H1 (cell line): Measurements from ENCODE around the gene SYCE3. TPM values are rescaled to one million over a fixed set of nuclear protein-coding genes. Genes with fewer than 3 reads are reported as not detected.

ENCODE experiments used
- CTCF ChIA-PET: fragments of 300-600 bp; sonication (Branson Sonifier 250); formaldehyde crosslinking; loops from one replicate; lab custom pipeline; 2021; ENCODE audit not compliant: partially characterized antibody; lab: Charles Lee
- POLR2A ChIA-PET: fragments of 300-600 bp; sonication (Branson Sonifier 250); formaldehyde crosslinking; loops from one replicate; lab custom pipeline; 2021; ENCODE audit warnings: inconsistent platforms; ENCODE audit not compliant: partially characterized antibody; lab: Charles Lee
- DNase-seq, 2 experiments: peaks; one replicate each; pipeline versions ENCODE4 v3.0.0 to v3.0.0-alpha.2; 2010 to 2022; ENCODE audit warnings: low spot score in 2 of 2, low read depth in 1 of 2, mixed read lengths in 1 of 2
- FAIRE-seq: peaks from 2 replicates; lab custom pipeline; 2011; peaks lifted over from hg19 to GRCh38; lab: Jason Lieb, UNC
- H2AFZ ChIP-seq: 2 replicates; pipeline ENCODE4 v1.8.1; 2012; ENCODE audit warnings: low read length, inconsistent platforms
- H2AK5ac ChIP-seq: 2 replicates; pipeline ENCODE4 v1.6.1; 2013; ENCODE audit warnings: low read depth, low read length
- H2BK120ac ChIP-seq: replicated peaks from 2 replicates; pipeline ENCODE3; 2013; ENCODE audit warnings: low read depth, low read length, inconsistent platforms
- H2BK12ac ChIP-seq: 2 replicates; pipeline ENCODE4 v1.6.1; 2013; ENCODE audit warnings: low read depth, low read length
- H2BK15ac ChIP-seq: 2 replicates; pipeline ENCODE4 v1.6.1; 2013; ENCODE audit warnings: low read length
- H2BK20ac ChIP-seq: 2 replicates; pipeline ENCODE4 v1.6.1; 2013; ENCODE audit warnings: low read length
- H2BK5ac ChIP-seq: 2 replicates; pipeline ENCODE4 v1.6.1; 2013; ENCODE audit warnings: low read depth, low read length
- H3K14ac ChIP-seq: 2 replicates; pipeline ENCODE4 v1.6.1; 2013; ENCODE audit warnings: inconsistent platforms; ENCODE audit not compliant: insufficient read length
- H3K18ac ChIP-seq: 2 replicates; pipeline ENCODE4 v1.6.1; 2013; ENCODE audit warnings: low read length; ENCODE audit errors: extremely low read depth
- H3K23ac ChIP-seq: 2 replicates; pipeline ENCODE4 v1.6.1; 2013; ENCODE audit warnings: inconsistent platforms; ENCODE audit not compliant: insufficient read length
- H3K23me2 ChIP-seq: 2 replicates; pipeline ENCODE4 v1.6.1; 2013; ENCODE audit warnings: low read depth, low read length
- H3K27ac ChIP-seq: 2 replicates; pipeline ENCODE4 v1.6.1; 2011; ENCODE audit warnings: low read depth, low read length, inconsistent platforms
- H3K27me3 ChIP-seq, 4 experiments: replicated peaks in 1 of 4; 1 replicate in 1 of 4; 2 replicates in 3 of 4; pipeline versions ENCODE4 v1.6.1 to v1.8.1; 2011 to 2013; ENCODE audit warnings: low read length in 3 of 4, mild to moderate bottlenecking in 3 of 4, inconsistent platforms in 2 of 4, mixed read lengths in 2 of 4, moderate library complexity in 1 of 4; ENCODE audit not compliant: control insufficient read depth in 3 of 4, insufficient read depth in 3 of 4; ENCODE audit errors: extremely low read depth in 1 of 4
- H3K36me3 ChIP-seq, 4 experiments: 2 replicates each; pipeline versions ENCODE4 v1.6.1 to v1.8.1; 2011 to 2013; ENCODE audit warnings: mild to moderate bottlenecking in 4 of 4, low read length in 3 of 4, moderate library complexity in 2 of 4, control low read depth in 1 of 4, inconsistent platforms in 1 of 4; ENCODE audit not compliant: insufficient read depth in 4 of 4, control insufficient read depth in 2 of 4
- H3K4ac ChIP-seq: replicated peaks from 2 replicates; pipeline ENCODE3; 2013; ENCODE audit warnings: low read length, low read depth, mixed read lengths, inconsistent platforms; ENCODE audit not compliant: insufficient read length
- H3K4me1 ChIP-seq, 4 experiments: replicated peaks in 1 of 4; 1 replicate in 1 of 4; 2 replicates in 3 of 4; pipeline versions ENCODE4 v1.6.1 to v1.8.1; 2011 to 2013; ENCODE audit warnings: low read length in 3 of 4, inconsistent platforms in 2 of 4, mixed read lengths in 1 of 4; ENCODE audit not compliant: insufficient read depth in 4 of 4, control insufficient read depth in 3 of 4
- H3K4me2 ChIP-seq, 2 experiments: 2 replicates each; pipeline versions ENCODE4 v1.6.1 to v1.8.1; 2011 to 2013; ENCODE audit warnings: low read depth in 2 of 2, low read length in 2 of 2, control low read depth in 1 of 2, inconsistent platforms in 1 of 2, mild to moderate bottlenecking in 1 of 2; ENCODE audit not compliant: insufficient read depth in 1 of 2
- H3K4me3 ChIP-seq, 4 experiments: fragments of 200-600, 300-600 bp in 1 of 4; sonication (generic), shearing (Covaris generic), sonication (Bioruptor Twin) in 1 of 4; 2 replicates each; pipeline versions ENCODE4 v1.5.1 to v1.8.1; 2011 to 2016; ENCODE audit warnings: low read length in 4 of 4, low read depth in 3 of 4, control low read depth in 2 of 4, inconsistent platforms in 2 of 4, mild to moderate bottlenecking in 2 of 4, mixed read lengths in 1 of 4, moderate library complexity in 1 of 4; ENCODE audit not compliant: insufficient read depth in 2 of 4; ENCODE audit errors: extremely low read depth in 1 of 4
- H3K56ac ChIP-seq: replicated peaks from 2 replicates; pipeline ENCODE3; 2013; ENCODE audit warnings: low read depth, mild to moderate bottlenecking, mixed read lengths, low read length, inconsistent platforms; ENCODE audit not compliant: insufficient read length
- H3K79me1 ChIP-seq: 2 replicates; pipeline ENCODE4 v1.6.1; 2013; ENCODE audit warnings: low read depth, low read length, control low read depth
- H3K79me2 ChIP-seq, 2 experiments: 2 replicates each; pipeline versions ENCODE4 v1.6.1 to v1.8.1; 2012 to 2013; ENCODE audit warnings: low read length in 2 of 2, mild to moderate bottlenecking in 2 of 2, inconsistent platforms in 1 of 2; ENCODE audit not compliant: insufficient read depth in 2 of 2, control insufficient read depth in 1 of 2
- H3K9ac ChIP-seq, 4 experiments: replicated peaks in 1 of 4; 1 replicate in 1 of 4; 2 replicates in 3 of 4; pipeline versions ENCODE4 v1.6.1 to v1.8.1; 2011 to 2013; ENCODE audit warnings: low read depth in 3 of 4, low read length in 3 of 4, control low read depth in 2 of 4, mild to moderate bottlenecking in 2 of 4, moderate library complexity in 2 of 4, inconsistent platforms in 1 of 4; ENCODE audit errors: extremely low read depth in 1 of 4
- H3K9me3 ChIP-seq, 2 experiments: 2 replicates each; pipeline versions ENCODE4 v1.6.1 to v1.8.1; 2012 to 2013; ENCODE audit warnings: mild to moderate bottlenecking in 2 of 2, moderate library complexity in 2 of 2, control low read depth in 1 of 2, inconsistent platforms in 1 of 2, low read depth in 1 of 2, low read length in 1 of 2, mixed read lengths in 1 of 2; ENCODE audit not compliant: insufficient read depth in 2 of 2
- H4K20me1 ChIP-seq, 2 experiments: replicated peaks in 1 of 2; 2 replicates each; pipeline versions ENCODE3 to v1.8.1; 2011 to 2013; ENCODE audit warnings: inconsistent platforms in 2 of 2, low read length in 2 of 2, mild to moderate bottlenecking in 1 of 2; ENCODE audit not compliant: insufficient read depth in 2 of 2, control insufficient read depth in 1 of 2
- H4K5ac ChIP-seq: 2 replicates; pipeline ENCODE4 v1.6.1; 2013; ENCODE audit warnings: low read length, low read depth, mixed read lengths, inconsistent platforms; ENCODE audit not compliant: insufficient read length
- H4K8ac ChIP-seq: 2 replicates; pipeline ENCODE4 v1.8.0; 2013; ENCODE audit warnings: mild to moderate bottlenecking, moderate library complexity, low read length, inconsistent platforms; ENCODE audit not compliant: insufficient read depth; ENCODE audit errors: extremely low read depth
- H4K91ac ChIP-seq: replicated peaks from 2 replicates; pipeline ENCODE3; 2013; ENCODE audit warnings: low read length, mixed read lengths, inconsistent platforms; ENCODE audit not compliant: insufficient read length
- FOSL1 ChIP-seq: IDR thresholded peaks from 2 replicates; pipeline ENCODE4 v1.6.1; 2011; ENCODE audit warnings: mild to moderate bottlenecking, low read depth, low read length, moderate library complexity; ENCODE audit not compliant: insufficient read depth
- KDM1A ChIP-seq: fragments of 200-600, 300-600 bp; sonication (generic); IDR thresholded peaks from 2 replicates; pipeline ENCODE4 v1.7.1; 2016; ENCODE audit warnings: mild to moderate bottlenecking, low read length, borderline replicate concordance
- MAFK ChIP-seq: IDR thresholded peaks from 2 replicates; pipeline ENCODE4 v1.6.1; 2012; ENCODE audit warnings: low read depth, mild to moderate bottlenecking, improper control_type of control experiment, low read length
- SIX5 ChIP-seq: IDR thresholded peaks from 2 replicates; pipeline ENCODE4 v1.6.1; 2011; ENCODE audit warnings: mild to moderate bottlenecking, low read depth, low read length
- SUZ12 ChIP-seq: fragments of 200-600 bp; sonication (generic); IDR thresholded peaks from 2 replicates; pipeline ENCODE4 v1.6.1; 2012; ENCODE audit warnings: mild to moderate bottlenecking, inconsistent platforms, low read length, moderate library complexity, mixed read lengths
- WGBS, 2 experiments: shearing (Covaris generic) in 1 of 2; methylation state at CpG; one replicate each; pipeline versions ENCODE4 v1.1.6 to v1.1.7; 2013 to 2015; ENCODE audit warnings: low lambda C conversion rate in 2 of 2, mixed read lengths in 2 of 2, inconsistent platforms in 1 of 2, low coverage in 1 of 2, missing lambda C conversion rate in 1 of 2; ENCODE audit not compliant: insufficient replicate concordance in 2 of 2, insufficient coverage in 1 of 2, insufficient read length in 1 of 2; ENCODE audit errors: extremely low coverage in 1 of 2, missing lambda C conversion rate in 1 of 2; 5-methylcytosine and 5-hydroxymethylcytosine counted together
- polyA plus RNA-seq, 7 experiments: library from polyadenylated mRNA; depleted of rRNA in 3 of 7; stranded (reverse) in 5 of 7; unstranded in 2 of 7; fragments of >200 nt in 5 of 7; fragments of 200-250 nt in 2 of 7; gene quantifications; 1 replicate in 5 of 7; 2 replicates in 1 of 7; 4 replicates in 1 of 7; pipeline versions ENCODE4 v1.2.1 to v1.2.3, GENCODE V29; 2011 to 2013; ENCODE audit warnings: missing spikeins in 2 of 7, mixed read lengths in 2 of 7
- total RNA-seq: library from RNA; stranded (reverse); fragmentation: NEBNext Ultra II Directional; extraction: Animal tissue kit (Norgen Biotek cat#: 25700); gene quantifications from 2 replicates; pipeline ENCODE4 v1.2.1, GENCODE V29; 2021

SYCE3 gene
- total and polyA plus RNA-seq, 2 of the 8 experiments (the other 6 are each of a cell fraction or from before 2014, with no cell fraction given): 1.9 TPM; not detected in 1

GRCh38 chr22:50569041-50569459, 6.3 kb upstream of the SYCE3 start:
- Histone ChIP-seq H3K4ac (no peak overlapping the region), H3K23me2 (no peaks in the 10 kb centered on the region), H3K9me3 (no peaks in the 10 kb centered on the region), H2BK12ac (no peak overlapping the region), H4K8ac (no peak overlapping the region), H3K4me2 (no peak overlapping the region), H2BK5ac (no peak overlapping the region), H3K14ac (no peak overlapping the region), H2AFZ (no peak overlapping the region), H3K23ac (no peak overlapping the region), H3K27ac (no peak overlapping the region), H3K18ac (no peak overlapping the region), H3K79me2 (no peaks in the 10 kb centered on the region), H2AK5ac (no peak overlapping the region), H2BK15ac (no peak overlapping the region), H2BK120ac (no peak overlapping the region), H3K79me1 (no peaks in the 10 kb centered on the region), H3K56ac (no peak overlapping the region), H4K91ac (no peak overlapping the region), H2BK20ac (no peak overlapping the region), H3K27me3 (no peaks in the 10 kb centered on the region), H4K20me1 (peaks cover 4 to 17% of the 10 kb centered on the region in 2 experiments), H3K4me1 (no peaks in the 10 kb centered on the region), H3K4me3 (no peak overlapping the region), H4K5ac (no peak overlapping the region), H3K36me3 (peaks cover 8 to 38% (median 27%) of the 10 kb centered on the region in 4 experiments; a peak in 7 of 8 replicates), H3K9ac (no peak overlapping the region)
- DNase-seq (no peak), FAIRE-seq (no peak)
- WGBS, 2 experiments: 92% methylated on average over 8 of the region's 8 CpGs; no CpG with 5 or more reads in 1 of the 2 experiments
- ChIA-PET POLR2A (interaction anchor here (0.6 to 2.5 kb wide), 3 partner anchors 10 to 227 kb away, joined by 3 to 8 read pairs (median 4); partner anchors contain the start of gene CPT1B), CTCF (interaction anchor here (0.9 to 2.3 kb wide), 2 partner anchors 52 to 130 kb away, joined by 4 to 7 read pairs; no protein-coding TSS in a partner anchor)
- TF ChIP-seq MAFK (no peak), SIX5 (no peak), SUZ12 (no peak), KDM1A (no peak), FOSL1 (no peak)
